ENCODE results near the gene JAG2. TPM values are rescaled to one million over a fixed set of nuclear protein-coding genes. Genes with fewer than 3 reads are reported as not detected.

Gene JAG2
- total and polyA plus RNA-seq, 7 donors = 10.6 to 34.0 (median 25.9) TPM

GRCh38 chr14:105091517-105092170 lies 76.9 kb downstream of the JAG2 start:
- H3K27ac ChIP-seq = peak overlapping the region; percentile 16
- ATAC-seq (peak in 3 of 4 donors; percentile 27 to 39 (median 29)), DNase-seq (no peak)
- peaks cover 2% of the 10 kb centered on the region for H3K4me1 ChIP-seq
- no peak overlapping the region for H3K4me3 ChIP-seq
- H3K9me3 ChIP-seq = no peaks in the 10 kb centered on the region
- intact Hi-C loops (cut with DNase I) = loop anchor here (2.0 to 5.0 kb wide), 5 partner anchors 61 to 191 kb away; partner anchors contain the start of gene JAG2 (in 1 of the 2)
- WGBS, 3 donors = 37 to 52% (median 38%) methylated on average over 18 to 19 of the region's 19 CpGs
- TF ChIP-seq, protein P1, sequence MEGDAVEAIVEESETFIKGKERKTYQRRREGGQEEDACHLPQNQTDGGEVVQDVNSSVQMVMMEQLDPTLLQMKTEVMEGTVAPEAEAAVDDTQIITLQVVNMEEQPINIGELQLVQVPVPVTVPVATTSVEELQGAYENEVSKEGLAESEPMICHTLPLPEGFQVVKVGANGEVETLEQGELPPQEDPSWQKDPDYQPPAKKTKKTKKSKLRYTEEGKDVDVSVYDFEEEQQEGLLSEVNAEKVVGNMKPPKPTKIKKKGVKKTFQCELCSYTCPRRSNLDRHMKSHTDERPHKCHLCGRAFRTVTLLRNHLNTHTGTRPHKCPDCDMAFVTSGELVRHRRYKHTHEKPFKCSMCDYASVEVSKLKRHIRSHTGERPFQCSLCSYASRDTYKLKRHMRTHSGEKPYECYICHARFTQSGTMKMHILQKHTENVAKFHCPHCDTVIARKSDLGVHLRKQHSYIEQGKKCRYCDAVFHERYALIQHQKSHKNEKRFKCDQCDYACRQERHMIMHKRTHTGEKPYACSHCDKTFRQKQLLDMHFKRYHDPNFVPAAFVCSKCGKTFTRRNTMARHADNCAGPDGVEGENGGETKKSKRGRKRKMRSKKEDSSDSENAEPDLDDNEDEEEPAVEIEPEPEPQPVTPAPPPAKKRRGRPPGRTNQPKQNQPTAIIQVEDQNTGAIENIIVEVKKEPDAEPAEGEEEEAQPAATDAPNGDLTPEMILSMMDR (IDR thresholded peaks at IDR 0.05) = no peak
- H3K36me3 ChIP-seq (ENCODE audit: insufficient read depth in 1 of 2, low read depth in 1 of 2) = no peaks in the 10 kb centered on the region
- H3K27me3 ChIP-seq (ENCODE audit: insufficient read depth in 3 of 3, low read length in 2 of 3) = peaks cover 0 to 36% (median 13%) of the 10 kb centered on the region in 3 donors

DNA sequence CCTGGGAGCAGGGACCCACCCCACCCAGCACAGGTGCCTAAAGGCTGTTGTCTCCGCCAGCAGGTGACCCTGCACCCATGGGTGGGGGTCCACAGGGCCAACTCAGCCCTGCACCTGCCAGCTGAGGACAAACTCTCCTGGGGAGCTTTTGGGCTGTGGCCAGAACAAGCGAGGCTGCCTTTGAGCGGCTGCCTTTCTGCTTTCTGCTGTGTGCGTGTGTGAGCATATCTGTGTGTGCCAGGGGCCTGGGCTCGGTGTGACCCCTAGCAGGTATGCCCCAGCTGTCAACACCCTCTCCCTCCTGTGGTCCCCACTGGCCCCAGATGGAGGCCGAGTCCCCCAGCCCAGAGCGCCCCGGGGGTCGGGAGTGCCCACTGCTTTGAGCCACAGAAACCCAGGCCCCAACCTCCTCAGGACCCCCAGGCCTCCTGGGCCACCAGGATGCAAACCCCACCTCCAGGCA lies 77.5 kb downstream of the JAG2 start:
- Histone ChIP-seq H3K9me3 (no peaks in the 10 kb centered on the region), H3K4me3 (no peak overlapping the region), H3K27ac (no peak overlapping the region), H3K27me3 (ENCODE audit: insufficient read depth in 3 of 3, low read length in 2 of 3) (peaks cover 0 to 40% (median 13%) of the 10 kb centered on the region in 3 donors), H3K4me1 (peaks cover 2% of the 10 kb centered on the region), H3K36me3 (ENCODE audit: insufficient read depth in 1 of 2, low read depth in 1 of 2) (no peaks in the 10 kb centered on the region)
- DNase-seq (no peak), ATAC-seq (peak in 1 of 4 donors; percentile 2)
- intact Hi-C loops (cut with DNase I) = loop anchor here (2.0 to 5.0 kb wide), 5 partner anchors 61 to 192 kb away; partner anchors contain the start of gene JAG2 (in 1 of the 2)
- TF ChIP-seq, protein P1 (IDR thresholded peaks at IDR 0.05) = no peak
- 56 to 88% (median 70%) methylated on average over 5 to 9 of the region's 9 CpGs for WGBS, 3 donors

Other genes with a start within 250 kb of the JAG2 start
- under 1 TPM in 2 of 4 donors, not detected in 2; 0.04 to 0.25 TPM for gene PLD4, start 243.9 kb downstream of the JAG2 start, total RNA-seq
- not detected for gene PLD4, start 243.9 kb downstream of the JAG2 start, polyA plus RNA-seq
- gene AHNAK2, start 190.4 kb downstream of the JAG2 start, total RNA-seq = 1 to 10 TPM; 1.3 to 4.7 (median 3.4) TPM
- 1 to 10 TPM in 1 of 3 donors, under 1 TPM in 2; 0.69 to 2.0 (median 0.75) TPM for gene AHNAK2, start 190.4 kb downstream of the JAG2 start, polyA plus RNA-seq
- 1 to 10 TPM; 1.3 to 2.2 (median 1.6) TPM for gene CLBA1, start 183.0 kb downstream of the JAG2 start, total RNA-seq
- 1 to 10 TPM; 1.7 to 6.8 (median 6.1) TPM for gene CLBA1, start 183.0 kb downstream of the JAG2 start, polyA plus RNA-seq
- 1 to 10 TPM in 2 of 4 donors, under 1 TPM in 2; 0.79 to 1.8 (median 1.1) TPM for gene CDCA4, start 147.7 kb downstream of the JAG2 start, total RNA-seq
- gene CDCA4, start 147.7 kb downstream of the JAG2 start, polyA plus RNA-seq = 1 to 10 TPM; 1.3 to 3.3 (median 2.1) TPM
- gene GPR132, start 103.3 kb downstream of the JAG2 start, total RNA-seq = under 1 TPM; 0.34 to 0.60 (median 0.41) TPM
- under 1 TPM; 0.08 to 0.14 (median 0.13) TPM for gene GPR132, start 103.3 kb downstream of the JAG2 start, polyA plus RNA-seq
- gene NUDT14, start 12.5 kb upstream of the JAG2 start, total RNA-seq = 10 to 100 TPM; 23.3 to 44.5 (median 24.6) TPM
- 10 to 100 TPM; 14.7 to 45.4 (median 22.3) TPM for gene NUDT14, start 12.5 kb upstream of the JAG2 start, polyA plus RNA-seq
- 10 to 100 TPM; 56.9 to 75.3 (median 69.1) TPM for gene BTBD6, start 79.8 kb upstream of the JAG2 start, total RNA-seq
- gene BTBD6, start 79.8 kb upstream of the JAG2 start, polyA plus RNA-seq = 10 to 100 TPM; 48.3 to 79.7 (median 72.2) TPM
- gene BRF1, start 132.2 kb upstream of the JAG2 start, total RNA-seq = 10 to 100 TPM; 17.1 to 26.2 (median 20.9) TPM
- 10 to 100 TPM; 12.9 to 15.3 (median 13.4) TPM for gene BRF1, start 132.2 kb upstream of the JAG2 start, polyA plus RNA-seq
- 10 to 100 TPM; 67.8 to 79.1 (median 75.3) TPM for gene PACS2, start 146.0 kb upstream of the JAG2 start, total RNA-seq
- 10 to 100 TPM; 57.1 to 83.1 (median 65.1) TPM for gene PACS2, start 146.0 kb upstream of the JAG2 start, polyA plus RNA-seq
- under 1 TPM in 3 of 4 donors, not detected in 1; 0.34 to 0.75 (median 0.39) TPM for gene TEX22, start 229.8 kb upstream of the JAG2 start, total RNA-seq
- under 1 TPM in 2 of 3 donors, not detected in 1; 0.10 to 0.13 TPM for gene TEX22, start 229.8 kb upstream of the JAG2 start, polyA plus RNA-seq